Adipose tissue (tissue), 3 donors: ENCODE data around the gene FAM20A. TPM values are rescaled to one million over a fixed set of nuclear protein-coding genes. Genes with fewer than 3 reads are reported as not detected.

Experiments
- H3K27ac ChIP-seq: one replicate; pipeline ENCODE4 v1.5.1; 2013; ENCODE audit warnings: low read depth, low read length
- WGBS, 3 donors: extraction: QIAGEN DNeasy Blood & Tissue Kit; methylation state at CpG; one replicate each; pipeline ENCODE4 v1.1.7; 2013; 5-methylcytosine and 5-hydroxymethylcytosine counted together
- polyA plus RNA-seq, 3 donors: library from polyadenylated mRNA; stranded (reverse); fragments of 200-250 nt; gene quantifications; one replicate each; pipeline ENCODE4 v1.2.3, GENCODE V29; 2013
- donor health status: healthy with polysubstance abuse.
- donor health status: Bipolar disorder and iron deficiency.
- donor health status: healthy.

The FAM20A gene
- polyA plus RNA-seq, 3 donors, result 2.1 to 24.1 (median 21.7) TPM

DNA sequence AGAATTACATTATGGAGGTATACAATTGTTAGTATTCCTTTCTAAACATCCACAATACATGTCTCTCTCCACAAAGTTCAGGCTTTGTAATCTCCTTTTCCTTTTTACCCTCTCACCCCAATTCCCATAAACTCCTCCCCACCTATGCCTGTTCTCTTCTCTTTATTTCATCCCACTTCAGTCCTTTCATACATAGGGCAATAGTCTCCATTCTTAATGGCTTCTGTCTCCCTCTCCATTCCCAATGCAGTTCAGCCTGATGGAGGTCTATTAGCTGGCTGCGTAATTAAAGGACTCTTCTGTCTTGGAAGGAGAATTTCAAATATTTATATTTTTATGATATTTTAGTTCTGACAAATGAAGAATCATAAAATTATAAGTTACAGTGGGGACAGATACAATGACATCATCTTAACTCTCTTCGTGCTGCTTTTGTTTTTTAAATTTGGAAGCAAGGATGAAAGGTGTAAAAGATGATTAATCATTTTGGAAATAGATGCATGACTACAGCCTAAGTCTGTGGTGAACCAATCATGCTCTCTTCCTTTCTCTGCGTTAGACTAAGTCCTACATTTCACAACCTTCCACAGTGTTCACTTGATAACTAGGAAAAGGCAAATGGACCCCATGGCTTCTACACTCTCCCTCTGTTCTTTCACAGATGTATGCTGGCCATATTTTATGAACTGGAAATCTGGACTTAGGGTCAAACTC is 11.2 kb upstream of the FAM20A start:
- no peak overlapping the region for H3K27ac ChIP-seq
- 74 to 90% (median 78%) methylated on average over 3 of the region's 3 CpGs for WGBS, 3 donors

- WGBS, 3 donors, result 41 to 74% (median 72%) methylated on average over 4 of the region's 4 CpGs
- no peak overlapping the region for H3K27ac ChIP-seq
Measured at GRCh38 chr17:68611353-68612208, 10.4 kb upstream of the FAM20A start.

- H3K27ac ChIP-seq, result no peak overlapping the region
- WGBS, 3 donors, result 94 to 100% (median 100%) methylated on average over 1 of the region's 1 CpG
Measured at GRCh38 chr17:68610554-68610953, 9.4 kb upstream of the FAM20A start.

- 96 to 100% (median 97%) methylated on average over 1 of the region's 1 CpG for WGBS, 3 donors
Measured at GRCh38 chr17:68608515-68609130, 7.5 kb upstream of the FAM20A start.

DNA sequence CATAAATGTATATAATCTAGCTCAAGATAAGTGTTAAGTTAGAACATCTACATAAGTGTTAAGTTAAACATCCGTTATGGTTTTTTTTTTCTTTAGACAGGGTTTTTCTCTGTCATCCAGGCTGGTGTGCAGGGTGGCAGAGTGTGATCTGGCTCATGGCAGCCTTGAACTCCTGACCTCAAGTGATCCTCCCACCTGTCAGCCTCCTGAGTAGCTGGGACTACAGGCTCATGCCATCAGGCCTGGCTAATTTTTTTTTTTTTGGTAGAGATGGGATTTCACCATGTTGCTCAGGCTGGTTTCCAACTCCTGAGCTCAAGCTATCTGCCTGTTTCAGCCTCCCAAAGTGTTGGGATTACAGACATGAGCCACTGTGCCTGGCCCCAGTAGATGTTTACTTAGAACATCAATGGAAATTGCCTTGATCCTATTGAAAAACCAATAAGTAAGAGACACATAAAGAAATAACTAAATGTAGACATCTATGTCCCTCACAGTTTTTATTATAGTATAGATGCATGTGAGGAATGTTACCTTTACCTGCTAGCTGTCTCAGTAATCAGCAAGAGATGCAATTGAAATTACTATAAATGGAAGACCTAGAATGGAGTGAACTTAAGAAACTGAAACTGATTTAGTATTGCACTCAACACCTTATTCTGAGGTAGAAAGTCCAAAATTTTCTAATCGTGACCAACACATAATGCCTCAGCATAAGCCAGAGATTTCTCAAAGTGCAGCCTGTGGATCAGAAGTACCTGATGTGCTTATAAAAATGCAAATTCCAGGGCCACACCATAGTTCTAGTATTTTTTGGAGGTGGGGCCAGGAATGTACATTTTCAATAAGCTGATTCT is 5.5 kb upstream of the FAM20A start:
- WGBS, 3 donors, result 89 to 97% (median 89%) methylated on average over 2 of the region's 2 CpGs

More at GRCh38 chr17:68608515-68609130, 7.5 kb upstream of the FAM20A start:
- H3K27ac ChIP-seq, result no peak overlapping the region

DNA sequence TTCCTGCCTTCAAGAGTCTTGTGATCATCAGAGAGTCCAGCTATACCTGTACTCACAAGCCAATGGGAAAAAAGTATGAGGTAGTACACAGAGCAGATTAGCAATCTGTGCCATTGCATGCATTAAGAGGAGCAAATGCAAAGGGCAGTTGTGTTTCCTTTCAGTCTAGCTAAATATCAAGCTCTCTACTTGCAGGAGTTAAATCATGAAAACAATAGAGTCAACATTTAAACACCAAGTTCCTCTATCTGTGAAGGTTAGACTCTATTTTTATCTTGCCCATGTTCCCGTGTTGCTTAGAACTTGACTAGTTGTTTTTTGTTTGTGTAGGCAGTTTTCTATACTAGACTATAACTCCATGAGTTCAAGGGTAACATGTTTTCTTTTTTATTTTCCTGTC is 4.7 kb upstream of the FAM20A start:
- no peak overlapping the region for H3K27ac ChIP-seq
- WGBS, 3 donors, result 12 to 58% (median 33%) methylated on average over 1 of the region's 1 CpG

More for the DNA sequence above, 5.5 kb upstream of the FAM20A start:
- H3K27ac ChIP-seq, result no peak overlapping the region

DNA sequence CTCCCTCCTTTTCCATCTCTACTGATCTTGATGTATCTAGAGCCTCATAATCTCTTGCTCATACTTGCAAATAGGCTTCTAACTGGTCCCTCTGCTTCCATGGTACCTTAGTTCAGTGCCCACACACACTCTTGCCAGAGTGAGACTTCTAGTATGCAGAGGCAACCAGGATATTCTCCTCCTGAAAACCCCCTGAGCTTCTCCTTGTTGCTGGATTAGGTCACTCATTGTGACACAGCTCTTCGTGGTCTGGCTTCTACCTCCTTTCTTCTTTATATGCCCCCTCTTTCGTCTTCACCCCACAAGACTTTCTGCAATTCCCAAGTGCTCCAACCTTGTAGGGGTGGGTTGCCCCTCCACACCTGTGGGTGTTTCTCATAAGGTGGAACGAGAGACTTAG is 2.5 kb upstream of the FAM20A start:
- H3K27ac ChIP-seq, result no peak overlapping the region
- WGBS, 3 donors, result 80 to 94% (median 83%) methylated on average over 3 of the region's 3 CpGs

DNA sequence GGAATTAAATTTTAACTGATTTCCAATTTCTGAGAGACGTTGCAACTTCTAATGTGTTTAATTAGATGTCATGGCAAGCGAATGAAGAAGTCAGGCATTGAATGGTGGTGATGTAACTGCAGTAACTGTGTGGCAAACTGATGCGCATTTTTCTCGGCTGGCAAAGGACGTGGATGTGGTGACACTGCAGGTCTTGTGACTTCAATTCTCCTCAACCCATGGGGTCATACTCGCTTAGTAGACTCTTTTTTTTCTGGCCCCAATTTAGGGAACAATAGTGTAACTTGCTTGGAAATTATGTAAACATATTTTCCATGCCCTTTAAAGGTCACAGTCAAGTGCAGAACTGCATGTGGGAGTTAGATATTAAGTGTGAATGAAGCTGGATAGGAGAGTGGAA is 1.9 kb upstream of the FAM20A start:
- 49 to 85% (median 52%) methylated on average over 6 of the region's 6 CpGs for WGBS, 3 donors
- no peak overlapping the region for H3K27ac ChIP-seq

GRCh38 chr17:68602289-68602688 is 1.1 kb upstream of the FAM20A start:
- H3K27ac ChIP-seq, result no peak overlapping the region
- 51 to 74% (median 53%) methylated on average over 5 of the region's 5 CpGs for WGBS, 3 donors

GRCh38 chr17:68601565-68602288 is 560 bp upstream of the FAM20A start:
- no peak overlapping the region for H3K27ac ChIP-seq
- WGBS, 3 donors, result 26 to 54% (median 28%) methylated on average over 6 of the region's 6 CpGs

- no peak overlapping the region for H3K27ac ChIP-seq
- WGBS, 3 donors, result 1 to 2% (median 1%) methylated on average over 81 to 88 of the region's 88 CpGs
Measured at GRCh38 chr17:68600067-68600930, 868 bp downstream of the FAM20A start.

- H3K27ac ChIP-seq, result no peak overlapping the region
- WGBS, 3 donors, result 18 to 51% (median 20%) methylated on average over 18 of the region's 18 CpGs
Measured at GRCh38 chr17:68599552-68600066, 1.6 kb downstream of the FAM20A start.

GRCh38 chr17:68599091-68599490 is 2.1 kb downstream of the FAM20A start:
- WGBS, 3 donors, result 50 to 73% (median 53%) methylated on average over 4 of the region's 4 CpGs
- no peak overlapping the region for H3K27ac ChIP-seq

- H3K27ac ChIP-seq, result no peak overlapping the region
- 68 to 78% (median 73%) methylated on average over 4 of the region's 4 CpGs for WGBS, 3 donors
Measured at GRCh38 chr17:68598545-68598961, 2.6 kb downstream of the FAM20A start.

DNA sequence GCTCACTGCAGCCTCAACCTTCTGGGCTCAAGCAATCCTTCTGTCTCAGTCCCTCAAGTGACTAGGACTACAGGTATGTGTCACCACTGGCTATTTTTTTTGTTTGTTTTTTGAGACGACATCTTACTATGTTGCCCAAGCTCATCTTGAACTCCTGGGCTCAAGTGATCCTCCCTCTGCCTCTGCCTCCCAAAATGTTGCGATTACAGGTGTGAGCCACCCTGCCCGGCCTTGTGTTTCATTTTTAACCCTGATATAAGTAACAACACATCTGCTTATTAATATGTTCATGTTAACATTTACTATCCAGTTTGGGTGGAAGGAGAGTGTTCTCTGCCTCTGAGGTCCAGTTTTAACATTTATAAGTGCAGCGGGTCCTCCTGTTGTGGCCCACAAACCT is 3.1 kb downstream of the FAM20A start:
- no peak overlapping the region for H3K27ac ChIP-seq
- 88 to 95% (median 90%) methylated on average over 4 of the region's 4 CpGs for WGBS, 3 donors

DNA sequence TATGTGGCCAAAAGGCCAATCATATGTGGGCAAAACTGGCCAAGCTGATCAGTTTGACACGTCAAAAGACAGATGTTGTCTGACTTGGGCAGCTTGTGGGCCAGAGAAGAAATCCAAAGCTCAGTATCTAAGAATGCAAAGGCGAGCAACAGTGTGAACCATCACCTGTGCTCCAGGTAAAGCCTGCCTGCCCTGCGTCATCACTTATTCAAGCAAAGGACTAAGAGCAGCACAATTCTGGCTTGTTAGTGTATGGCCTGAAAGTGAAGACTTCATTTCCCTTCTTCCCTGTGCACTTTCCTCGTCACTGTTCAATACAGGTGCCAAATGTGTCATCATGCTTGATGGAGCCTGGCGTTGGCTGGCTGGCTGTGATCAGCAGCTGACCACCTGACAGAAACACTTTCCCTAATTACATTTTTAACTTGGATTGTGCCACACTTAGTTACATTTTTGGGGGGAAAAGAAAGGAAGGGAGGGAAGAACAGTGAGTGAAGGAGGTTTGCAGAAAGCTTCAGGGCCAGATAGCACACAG is 4.7 kb downstream of the FAM20A start:
- 77 to 87% (median 81%) methylated on average over 5 of the region's 5 CpGs for WGBS, 3 donors
- H3K27ac ChIP-seq, result no peak overlapping the region
